SK-N-SH treated with all-trans-retinoic acid at 6 μM for 48 hours (cell line): ENCODE measurements around the gene ACTR5.

Source experiments
- ATAC-seq: fragments of 200-7000 bp; cut with Tn5 transposase; 3 replicates; pipeline ENCODE4 v1.9.1; 2020; ENCODE audit warnings: mild to moderate bottlenecking, moderate library complexity
- ARNTL ChIP-seq: fragments of 450-650 bp; formaldehyde crosslinking; IDR thresholded peaks from 2 replicates; pipeline ENCODE4 v1.5.0; 2020; ENCODE audit warnings: low read depth, mild to moderate bottlenecking, moderate library complexity, borderline replicate concordance
- BACH2 ChIP-seq: fragments of 250-450 bp; sonication (Bioruptor Pico); IDR thresholded peaks from 2 replicates; pipeline ENCODE4 v1.9.0; 2021; ENCODE audit warnings: mild to moderate bottlenecking, borderline replicate concordance
- CSDC2 ChIP-seq: fragments of 250-450 bp; sonication (Bioruptor Pico); IDR thresholded peaks from 2 replicates; pipeline ENCODE4 v1.5.0; 2020; ENCODE audit warnings: mild to moderate bottlenecking, moderate library complexity
- CSRNP3 ChIP-seq: fragments of 250-450 bp; sonication (Bioruptor Pico); IDR thresholded peaks from 2 replicates; pipeline ENCODE4 v1.5.1; 2021; ENCODE audit warnings: mild to moderate bottlenecking, moderate library complexity
- ESRRG ChIP-seq: fragments of 250-450 bp; sonication (Bioruptor Pico); IDR thresholded peaks from 2 replicates; pipeline ENCODE4 v1.6.1; 2021; ENCODE audit warnings: mild to moderate bottlenecking
- GLIS3 ChIP-seq: fragments of 250-450 bp; sonication (Bioruptor Pico); IDR thresholded peaks from 2 replicates; pipeline ENCODE4 v1.5.0; 2020; ENCODE audit warnings: mild to moderate bottlenecking, moderate library complexity
- ISL1 ChIP-seq: fragments of 250-450 bp; sonication (Bioruptor Pico); IDR thresholded peaks from 2 replicates; pipeline ENCODE4 v2.1.2; 2022; ENCODE audit warnings: mild to moderate bottlenecking, moderate library complexity
- OSR1 ChIP-seq: fragments of 250-450 bp; sonication (Bioruptor Pico); IDR thresholded peaks from 2 replicates; pipeline ENCODE4 v1.8.0; 2022; ENCODE audit warnings: moderate library complexity, mild to moderate bottlenecking, inconsistent platforms
- PATZ1 ChIP-seq: fragments of 250-450 bp; sonication (Bioruptor Pico); IDR thresholded peaks from 2 replicates; pipeline ENCODE4 v1.8.0; 2020; ENCODE audit warnings: mild to moderate bottlenecking, moderate library complexity, borderline replicate concordance
- PPARA ChIP-seq: fragments of 250-450 bp; sonication (Bioruptor Pico); IDR thresholded peaks from 2 replicates; pipeline ENCODE4 v1.5.0; 2020; ENCODE audit warnings: mild to moderate bottlenecking, borderline replicate concordance
- RARB ChIP-seq: fragments of 250-450 bp; sonication (Bioruptor Pico); IDR thresholded peaks from 2 replicates; pipeline ENCODE4 v1.8.0; 2021; ENCODE audit warnings: mild to moderate bottlenecking, moderate library complexity
- SNAI2 ChIP-seq: fragments of 250-450 bp; sonication (Bioruptor Pico); IDR thresholded peaks from 2 replicates; pipeline ENCODE4 v1.5.0; 2020; ENCODE audit warnings: mild to moderate bottlenecking, moderate library complexity
- TCF4 ChIP-seq: fragments of 250-450 bp; sonication (Bioruptor Pico); IDR thresholded peaks from 2 replicates; pipeline ENCODE4 v1.8.0; 2021; ENCODE audit warnings: mild to moderate bottlenecking, moderate library complexity, borderline replicate concordance
- TOX ChIP-seq: fragments of 250-450 bp; sonication (Bioruptor Pico); IDR thresholded peaks from 2 replicates; pipeline ENCODE4 v1.8.0; 2021; ENCODE audit warnings: mild to moderate bottlenecking, moderate library complexity, borderline replicate concordance
- ZC3H10 ChIP-seq: fragments of 250-450 bp; sonication (Bioruptor Pico); IDR thresholded peaks from 2 replicates; pipeline ENCODE4 v1.5.1; 2021; ENCODE audit warnings: mild to moderate bottlenecking, moderate library complexity
- ZFP30 ChIP-seq: fragments of 450-650 bp; formaldehyde crosslinking; IDR thresholded peaks from 2 replicates; pipeline ENCODE4 v1.5.0; 2022; ENCODE audit warnings: mild to moderate bottlenecking, moderate library complexity
- ZNF565 ChIP-seq: fragments of 450-650 bp; formaldehyde crosslinking; conservative IDR thresholded peaks from 2 replicates; pipeline ENCODE4 v1.5.0; 2020; ENCODE audit warnings: low read depth, mild to moderate bottlenecking, moderate library complexity
- ZNF70 ChIP-seq: fragments of 450-650 bp; formaldehyde crosslinking; IDR thresholded peaks from 2 replicates; pipeline ENCODE4 v1.5.0; 2020; ENCODE audit warnings: mild to moderate bottlenecking, moderate library complexity
- ZNF8 ChIP-seq: fragments of 450-650 bp; formaldehyde crosslinking; IDR thresholded peaks from 2 replicates; pipeline ENCODE4 v1.5.0; 2020; ENCODE audit warnings: mild to moderate bottlenecking, moderate library complexity
- TF ChIP-seq, protein P1 (sequence below): fragments of 250-450 bp; sonication (Bioruptor Pico); IDR thresholded peaks from 2 replicates; pipeline ENCODE4 v1.5.1; 2020; ENCODE audit warnings: low read depth, mild to moderate bottlenecking, moderate library complexity
- TF ChIP-seq, protein P2 (sequence below): fragments of 250-450 bp; sonication (Bioruptor Pico); IDR thresholded peaks from 2 replicates; pipeline ENCODE4 v1.5.0; 2020; ENCODE audit warnings: mild to moderate bottlenecking, moderate library complexity

Gene ACTR5

DNA sequence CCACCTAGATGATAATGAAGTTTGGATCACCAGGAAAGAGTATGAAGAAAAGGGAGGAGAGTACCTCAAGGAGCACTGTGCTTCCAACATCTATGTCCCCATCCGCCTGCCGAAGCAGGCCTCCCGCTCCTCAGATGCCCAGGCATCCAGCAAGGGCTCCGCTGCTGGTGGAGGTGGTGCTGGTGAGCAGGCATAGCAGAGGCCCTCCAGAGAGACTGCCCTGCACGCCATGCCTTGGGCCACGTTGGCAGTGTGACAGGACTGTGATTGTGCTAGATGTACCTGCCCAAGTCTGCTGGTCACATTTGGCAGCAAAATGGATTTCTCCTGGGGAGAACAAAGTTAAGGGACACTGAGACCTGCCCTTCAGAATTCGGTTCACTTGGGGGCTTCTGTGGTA, 23.4 kb downstream of the ACTR5 start:
- TF ChIP-seq RARB (CRISPR knock-in tag) (no peak), ISL1 (CRISPR knock-in tag) (no peak), TCF4 (CRISPR knock-in tag) (no peak), CSDC2 (CRISPR knock-in tag) (no peak), ZFP30 (CRISPR knock-in tag) (no peak), ZNF565 (CRISPR knock-in tag) (no peak), GLIS3 (CRISPR knock-in tag) (no peak), OSR1 (CRISPR knock-in tag) (no peak), ZNF8 (no peak), TOX (CRISPR knock-in tag) (no peak), SNAI2 (no peak), ESRRG (CRISPR knock-in tag) (no peak), CSRNP3 (CRISPR knock-in tag) (no peak), PATZ1 (CRISPR knock-in tag) (no peak), ZNF70 (no peak), ARNTL (CRISPR knock-in tag) (no peak), ZC3H10 (CRISPR knock-in tag) (no peak)
- TF ChIP-seq, protein P1, sequence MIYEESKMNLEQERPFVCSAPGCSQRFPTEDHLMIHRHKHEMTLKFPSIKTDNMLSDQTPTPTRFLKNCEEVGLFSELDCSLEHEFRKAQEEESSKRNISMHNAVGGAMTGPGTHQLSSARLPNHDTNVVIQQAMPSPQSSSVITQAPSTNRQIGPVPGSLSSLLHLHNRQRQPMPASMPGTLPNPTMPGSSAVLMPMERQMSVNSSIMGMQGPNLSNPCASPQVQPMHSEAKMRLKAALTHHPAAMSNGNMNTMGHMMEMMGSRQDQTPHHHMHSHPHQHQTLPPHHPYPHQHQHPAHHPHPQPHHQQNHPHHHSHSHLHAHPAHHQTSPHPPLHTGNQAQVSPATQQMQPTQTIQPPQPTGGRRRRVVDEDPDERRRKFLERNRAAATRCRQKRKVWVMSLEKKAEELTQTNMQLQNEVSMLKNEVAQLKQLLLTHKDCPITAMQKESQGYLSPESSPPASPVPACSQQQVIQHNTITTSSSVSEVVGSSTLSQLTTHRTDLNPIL (CRISPR knock-in tag) = no peak
- TF ChIP-seq, all 23 proteins: peak for 0
- no peak for ATAC-seq

- TF ChIP-seq ZNF8 = peak; percentile 3; the same call in 1 of the 2 replicates
- no peak for TF ChIP-seq ZC3H10 (CRISPR knock-in tag)
- no peak for ATAC-seq
Measured at GRCh38 chr20:38774167-38774566, 25.9 kb downstream of the ACTR5 start.

DNA sequence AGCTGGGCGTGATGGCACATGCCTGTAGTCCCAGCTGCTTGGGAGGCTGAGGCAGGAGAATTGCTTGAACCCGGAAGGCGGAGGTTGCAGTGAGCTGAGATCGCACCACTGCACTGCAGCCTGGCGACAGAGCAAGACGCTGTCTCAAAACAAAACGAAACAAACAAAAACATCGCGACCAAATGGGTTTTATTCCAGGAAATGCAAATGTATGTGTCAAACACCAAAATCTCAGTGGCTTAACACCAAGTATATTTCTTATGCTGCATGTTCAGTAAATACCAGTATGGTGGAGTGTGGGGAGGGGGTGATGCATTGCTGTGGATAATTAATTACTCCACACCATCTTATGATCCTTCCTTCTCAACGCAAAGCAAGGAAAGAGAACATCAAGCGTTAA, 28.1 kb downstream of the ACTR5 start:
- TF ChIP-seq ZFP30 (CRISPR knock-in tag) = no peak
- TF ChIP-seq, protein P2, sequence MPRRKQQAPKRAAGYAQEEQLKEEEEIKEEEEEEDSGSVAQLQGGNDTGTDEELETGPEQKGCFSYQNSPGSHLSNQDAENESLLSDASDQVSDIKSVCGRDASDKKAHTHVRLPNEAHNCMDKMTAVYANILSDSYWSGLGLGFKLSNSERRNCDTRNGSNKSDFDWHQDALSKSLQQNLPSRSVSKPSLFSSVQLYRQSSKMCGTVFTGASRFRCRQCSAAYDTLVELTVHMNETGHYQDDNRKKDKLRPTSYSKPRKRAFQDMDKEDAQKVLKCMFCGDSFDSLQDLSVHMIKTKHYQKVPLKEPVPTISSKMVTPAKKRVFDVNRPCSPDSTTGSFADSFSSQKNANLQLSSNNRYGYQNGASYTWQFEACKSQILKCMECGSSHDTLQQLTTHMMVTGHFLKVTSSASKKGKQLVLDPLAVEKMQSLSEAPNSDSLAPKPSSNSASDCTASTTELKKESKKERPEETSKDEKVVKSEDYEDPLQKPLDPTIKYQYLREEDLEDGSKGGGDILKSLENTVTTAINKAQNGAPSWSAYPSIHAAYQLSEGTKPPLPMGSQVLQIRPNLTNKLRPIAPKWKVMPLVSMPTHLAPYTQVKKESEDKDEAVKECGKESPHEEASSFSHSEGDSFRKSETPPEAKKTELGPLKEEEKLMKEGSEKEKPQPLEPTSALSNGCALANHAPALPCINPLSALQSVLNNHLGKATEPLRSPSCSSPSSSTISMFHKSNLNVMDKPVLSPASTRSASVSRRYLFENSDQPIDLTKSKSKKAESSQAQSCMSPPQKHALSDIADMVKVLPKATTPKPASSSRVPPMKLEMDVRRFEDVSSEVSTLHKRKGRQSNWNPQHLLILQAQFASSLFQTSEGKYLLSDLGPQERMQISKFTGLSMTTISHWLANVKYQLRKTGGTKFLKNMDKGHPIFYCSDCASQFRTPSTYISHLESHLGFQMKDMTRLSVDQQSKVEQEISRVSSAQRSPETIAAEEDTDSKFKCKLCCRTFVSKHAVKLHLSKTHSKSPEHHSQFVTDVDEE (CRISPR knock-in tag) = no peak
- TF ChIP-seq ZNF565 (CRISPR knock-in tag) = no peak
- no peak for TF ChIP-seq BACH2
- TF ChIP-seq OSR1 (CRISPR knock-in tag) = no peak
- TF ChIP-seq CSDC2 (CRISPR knock-in tag) = no peak
- TF ChIP-seq GLIS3 (CRISPR knock-in tag) = no peak
- no peak for TF ChIP-seq PPARA (CRISPR knock-in tag)
- no peak for TF ChIP-seq ZNF70
- no peak for TF ChIP-seq SNAI2
- TF ChIP-seq, protein P1 (CRISPR knock-in tag) = no peak
- no peak for TF ChIP-seq TOX (CRISPR knock-in tag)
- TF ChIP-seq, all 23 proteins: peak for 0

More for the DNA sequence above, 28.1 kb downstream of the ACTR5 start:
- ATAC-seq = no peak
